HFFc6 (cell line): Measurements from ENCODE around the gene FSIP1. TPM values are rescaled to one million over a fixed set of nuclear protein-coding genes. Genes with fewer than 3 reads are reported as not detected.

Source experiments
- DNase-seq: peaks from one replicate; pipeline ENCODE4 v3.0.0-alpha.2; 2018
- H3K27ac Mint-ChIP-seq: 2 replicates; pipeline ENCODE4 v1.8.0; 2020; ENCODE audit warnings: mild to moderate bottlenecking, mixed read lengths
- H3K27me3 Mint-ChIP-seq: 2 replicates; pipeline ENCODE4 v1.8.0; 2021; ENCODE audit warnings: mild to moderate bottlenecking, moderate library complexity, mixed read lengths; ENCODE audit not compliant: insufficient read depth
- H3K36me3 Mint-ChIP-seq: 2 replicates; pipeline ENCODE4 v1.8.0; 2021; ENCODE audit warnings: low read depth, mixed read lengths
- H3K4me1 Mint-ChIP-seq: 2 replicates; pipeline ENCODE4 v1.8.0; 2020; ENCODE audit warnings: low read depth, mixed read lengths
- H3K4me3 Mint-ChIP-seq: 2 replicates; pipeline ENCODE4 v1.8.0; 2020; ENCODE audit warnings: mild to moderate bottlenecking, moderate library complexity, mixed read lengths
- H3K9me3 Mint-ChIP-seq: 2 replicates; pipeline ENCODE4 v1.8.0; 2020; ENCODE audit warnings: mild to moderate bottlenecking, mixed read lengths
- CTCF ChIP-seq: fragments of 200-600 bp; sonication (generic); IDR thresholded peaks from 2 replicates; pipeline ENCODE4 v1.5.0; 2021; ENCODE audit warnings: antibody characterized with exemption, mild to moderate bottlenecking
- total RNA-seq, 6 experiments: library from RNA; stranded (reverse); fragmentation: NEBNext Ultra II Directional; extraction: Animal tissue kit (Norgen Biotek cat#: 25700); gene quantifications; 2 replicates in 1 of 6; 3 replicates in 5 of 6; pipeline ENCODE4 v1.2.3, GENCODE V29; 2021

Gene FSIP1
- total RNA-seq, 6 experiments from 2014 or later, result 1.2 to 2.0 (median 1.3) TPM

GRCh38 chr15:39555885-39556284, 226.8 kb downstream of the FSIP1 start:
- TF ChIP-seq CTCF, result no peak
- no peak overlapping the region for H3K4me3 Mint-ChIP-seq

GRCh38 chr15:39554746-39555387, 227.8 kb downstream of the FSIP1 start:
- Mint-ChIP-seq H3K9me3 (no peaks in the 10 kb centered on the region), H3K4me3 (no peak overlapping the region), H3K4me1 (peaks cover 33% of the 10 kb centered on the region), H3K27me3 (peaks cover 2% of the 10 kb centered on the region), H3K27ac (no peak overlapping the region), H3K36me3 (no peaks in the 10 kb centered on the region)
- TF ChIP-seq CTCF, result no peak
- no peak for DNase-seq

More at GRCh38 chr15:39555885-39556284, 226.8 kb downstream of the FSIP1 start:
- Mint-ChIP-seq H3K36me3 (no peaks in the 10 kb centered on the region), H3K4me1 (peaks cover 37% of the 10 kb centered on the region), H3K27me3 (peaks cover 2% of the 10 kb centered on the region), H3K27ac (no peak overlapping the region), H3K9me3 (no peaks in the 10 kb centered on the region)
- no peak for DNase-seq

- DNase-seq, result no peak
- peaks cover 2% of the 10 kb centered on the region for H3K27me3 Mint-ChIP-seq
- no peak overlapping the region for H3K4me3 Mint-ChIP-seq
- H3K9me3 Mint-ChIP-seq, result no peaks in the 10 kb centered on the region
- no peak for TF ChIP-seq CTCF
- H3K36me3 Mint-ChIP-seq, result no peaks in the 10 kb centered on the region
- peaks cover 29% of the 10 kb centered on the region for H3K4me1 Mint-ChIP-seq
- H3K27ac Mint-ChIP-seq, result no peak overlapping the region
Measured at GRCh38 chr15:39553947-39554693, 228.5 kb downstream of the FSIP1 start.

GRCh38 chr15:39552556-39552955, 230.1 kb downstream of the FSIP1 start:
- no peak for DNase-seq
- H3K4me3 Mint-ChIP-seq, result no peak overlapping the region
- H3K27me3 Mint-ChIP-seq, result peaks cover 2% of the 10 kb centered on the region
- H3K36me3 Mint-ChIP-seq, result no peaks in the 10 kb centered on the region
- H3K27ac Mint-ChIP-seq, result no peak overlapping the region
- no peaks in the 10 kb centered on the region for H3K9me3 Mint-ChIP-seq
- TF ChIP-seq CTCF, result no peak
- H3K4me1 Mint-ChIP-seq, result peaks cover 23% of the 10 kb centered on the region

- TF ChIP-seq CTCF, result no peak
- Mint-ChIP-seq H3K36me3 (0 out of 2 replicates have a peak, but pooled peaks cover 3% of the 10 kb centered on the region), H3K27me3 (peaks cover 2% of the 10 kb centered on the region), H3K4me3 (no peak overlapping the region), H3K9me3 (0 out of 2 replicates have a peak, but pooled peaks cover 3% of the 10 kb centered on the region), H3K27ac (no peak overlapping the region), H3K4me1 (peaks cover 23% of the 10 kb centered on the region)
- DNase-seq, result no peak
Measured at GRCh38 chr15:39551476-39551875, 231.2 kb downstream of the FSIP1 start.

Other genes starting within 250 kb of the FSIP1 start
- gene THBS1, start 201.8 kb downstream of the FSIP1 start, total RNA-seq, result 1,000 to 10,000 TPM; 7,606 to 9,130 (median 7,816) TPM
- gene GPR176, start 137.4 kb upstream of the FSIP1 start, total RNA-seq, result 100 to 1,000 TPM; 151 to 193 (median 169) TPM
- gene EIF2AK4, start 151.3 kb upstream of the FSIP1 start, total RNA-seq, result 10 to 100 TPM; 85.6 to 94.3 (median 90.1) TPM